Stimulated activated CD4-positive, alpha-beta T cell treated with anti-CD3 and anti-CD28 coated beads, TNF-alpha, amount 100 ng/mL, for 4 hours (primary cell): ENCODE results near the gene NECTIN3.

ENCODE experiments used
- DNase-seq, 3 experiments: peaks; one replicate each; pipeline ENCODE4 v3.0.0-alpha.2; 2020; ENCODE audit warnings: low read depth in 3 of 3

The NECTIN3 gene, protein sequence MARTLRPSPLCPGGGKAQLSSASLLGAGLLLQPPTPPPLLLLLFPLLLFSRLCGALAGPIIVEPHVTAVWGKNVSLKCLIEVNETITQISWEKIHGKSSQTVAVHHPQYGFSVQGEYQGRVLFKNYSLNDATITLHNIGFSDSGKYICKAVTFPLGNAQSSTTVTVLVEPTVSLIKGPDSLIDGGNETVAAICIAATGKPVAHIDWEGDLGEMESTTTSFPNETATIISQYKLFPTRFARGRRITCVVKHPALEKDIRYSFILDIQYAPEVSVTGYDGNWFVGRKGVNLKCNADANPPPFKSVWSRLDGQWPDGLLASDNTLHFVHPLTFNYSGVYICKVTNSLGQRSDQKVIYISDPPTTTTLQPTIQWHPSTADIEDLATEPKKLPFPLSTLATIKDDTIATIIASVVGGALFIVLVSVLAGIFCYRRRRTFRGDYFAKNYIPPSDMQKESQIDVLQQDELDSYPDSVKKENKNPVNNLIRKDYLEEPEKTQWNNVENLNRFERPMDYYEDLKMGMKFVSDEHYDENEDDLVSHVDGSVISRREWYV

GRCh38 chr3:111071257-111072030 lies at the start of gene NECTIN3:
Gene NECTIN3 (plus strand): TSS chr3:111071816. CDS start chr3:111072018, 202 bp downstream.
- peak; percentile 71 to 85 (median 77) for DNase-seq

- DNase-seq, result no peak
Observed at GRCh38 chr3:111027868-111028267, 43.7 kb upstream of the NECTIN3 start.

DNA sequence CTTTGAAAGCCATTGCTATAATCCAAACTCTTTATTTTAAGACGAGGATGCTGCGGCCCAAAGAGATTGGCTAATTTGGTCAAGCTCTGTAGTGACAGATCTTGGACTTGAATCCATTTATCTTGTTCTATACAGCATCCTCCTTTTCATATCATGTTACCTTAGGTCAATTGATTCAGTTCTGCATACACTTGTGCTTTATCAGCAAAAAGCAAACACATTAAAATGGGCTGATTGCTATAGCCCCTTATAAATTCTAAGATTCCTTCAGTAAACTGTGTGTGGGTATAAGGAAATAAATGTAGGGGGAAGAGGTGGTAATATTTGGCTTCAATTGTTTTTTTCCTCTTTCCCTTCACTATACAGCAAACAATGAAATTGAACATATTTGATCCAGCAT lies 40.1 kb upstream of the NECTIN3 start:
- DNase-seq, result no peak

GRCh38 chr3:111032677-111033076 lies 38.9 kb upstream of the NECTIN3 start:
- DNase-seq, result no peak

GRCh38 chr3:111033470-111034050 lies 38.1 kb upstream of the NECTIN3 start:
- no peak for DNase-seq

- DNase-seq, result no peak
Observed at GRCh38 chr3:111035316-111035715, 36.3 kb upstream of the NECTIN3 start.

DNA sequence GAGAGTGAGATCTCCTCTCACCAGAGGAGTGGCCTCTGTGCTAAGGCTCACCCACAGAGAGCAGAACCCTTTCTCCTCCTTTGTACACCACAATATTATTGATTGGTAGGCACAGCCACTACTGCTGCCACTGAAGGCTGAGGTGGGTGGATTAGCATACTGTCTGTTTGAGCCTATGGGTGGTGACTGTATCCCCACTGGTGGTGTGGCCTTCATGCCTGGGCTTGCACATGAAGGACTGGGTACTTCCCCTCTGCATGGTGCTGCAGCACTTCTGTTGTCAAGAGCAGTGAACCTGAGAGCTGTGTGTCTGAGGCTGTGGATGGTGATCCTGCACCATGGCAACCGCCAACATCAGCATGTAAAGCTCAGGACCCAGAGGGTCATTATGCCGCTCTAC lies 35.7 kb upstream of the NECTIN3 start:
- no peak for DNase-seq

DNA sequence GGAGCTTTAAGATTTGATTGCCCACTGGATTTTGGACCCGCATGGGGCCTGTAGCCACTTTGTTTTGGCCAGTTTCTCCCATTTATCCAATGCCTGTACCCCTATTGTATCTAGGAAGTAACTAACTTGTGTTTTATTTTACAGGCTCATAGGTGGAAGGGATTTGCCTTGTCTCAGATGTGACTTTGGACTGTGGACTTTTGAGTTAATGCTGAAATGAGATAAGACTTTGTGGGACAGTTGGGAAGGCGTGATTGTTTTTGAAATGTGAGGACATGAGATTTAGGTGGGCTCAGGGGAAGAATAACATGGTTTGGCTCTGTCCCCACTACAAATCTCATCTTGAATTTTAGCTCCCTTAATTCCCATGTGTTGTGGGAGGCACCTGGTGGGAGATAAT lies 30.7 kb upstream of the NECTIN3 start:
- DNase-seq, result no peak

GRCh38 chr3:111045564-111045963 lies 26.1 kb upstream of the NECTIN3 start:
- DNase-seq, result no peak

GRCh38 chr3:111047042-111047441 lies 24.6 kb upstream of the NECTIN3 start:
- DNase-seq, result no peak

DNA sequence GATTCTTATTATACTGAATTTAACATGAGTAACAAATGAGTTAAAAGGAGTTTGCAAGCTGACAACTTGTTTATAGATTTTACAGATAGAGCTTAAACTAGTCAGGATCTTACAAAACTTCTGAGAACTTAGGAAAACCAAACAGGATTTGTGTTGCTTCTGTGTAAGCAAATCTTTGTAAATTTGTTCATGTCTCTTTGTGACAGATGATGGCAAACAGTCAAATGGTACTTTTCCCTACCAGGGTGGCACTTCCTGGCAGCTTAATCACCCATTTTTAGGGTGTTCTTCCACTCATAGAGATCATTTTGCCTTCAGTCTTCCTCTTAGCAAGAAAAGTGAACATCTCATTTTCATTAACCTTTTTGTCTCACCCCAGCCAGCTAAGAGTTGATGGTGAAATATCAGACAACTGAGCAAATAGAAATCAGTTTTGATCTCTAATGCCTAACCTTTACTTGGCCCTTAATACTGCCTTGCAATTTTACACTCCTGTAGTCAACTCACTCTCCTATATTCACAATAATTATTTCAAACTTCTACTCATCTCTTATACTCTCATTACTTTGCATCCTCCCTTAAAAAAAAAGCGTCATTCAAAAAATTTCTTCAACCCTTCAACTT lies 23.7 kb upstream of the NECTIN3 start:
- DNase-seq, result no peak

GRCh38 chr3:111051354-111051753 lies 20.3 kb upstream of the NECTIN3 start:
- no peak for DNase-seq

DNA sequence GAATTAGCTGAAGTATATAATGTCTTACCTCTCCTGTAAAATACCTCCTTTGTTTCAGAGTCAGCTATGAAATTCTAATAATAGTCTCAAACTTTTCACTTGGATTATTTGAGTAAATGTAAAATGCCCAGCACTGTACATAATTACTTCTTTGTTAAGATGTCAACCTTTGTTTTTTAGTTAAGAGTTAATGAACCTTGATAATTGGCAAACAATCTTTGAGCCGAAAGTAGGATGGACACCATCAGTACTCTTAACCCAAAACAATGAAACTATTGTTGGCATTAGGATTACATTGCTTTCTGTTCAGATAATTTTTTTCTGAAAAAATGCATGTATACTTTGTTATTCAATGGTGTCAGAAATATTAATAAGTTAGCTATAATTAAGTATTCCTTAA lies 3.0 kb upstream of the NECTIN3 start:
- DNase-seq, result no peak

DNA sequence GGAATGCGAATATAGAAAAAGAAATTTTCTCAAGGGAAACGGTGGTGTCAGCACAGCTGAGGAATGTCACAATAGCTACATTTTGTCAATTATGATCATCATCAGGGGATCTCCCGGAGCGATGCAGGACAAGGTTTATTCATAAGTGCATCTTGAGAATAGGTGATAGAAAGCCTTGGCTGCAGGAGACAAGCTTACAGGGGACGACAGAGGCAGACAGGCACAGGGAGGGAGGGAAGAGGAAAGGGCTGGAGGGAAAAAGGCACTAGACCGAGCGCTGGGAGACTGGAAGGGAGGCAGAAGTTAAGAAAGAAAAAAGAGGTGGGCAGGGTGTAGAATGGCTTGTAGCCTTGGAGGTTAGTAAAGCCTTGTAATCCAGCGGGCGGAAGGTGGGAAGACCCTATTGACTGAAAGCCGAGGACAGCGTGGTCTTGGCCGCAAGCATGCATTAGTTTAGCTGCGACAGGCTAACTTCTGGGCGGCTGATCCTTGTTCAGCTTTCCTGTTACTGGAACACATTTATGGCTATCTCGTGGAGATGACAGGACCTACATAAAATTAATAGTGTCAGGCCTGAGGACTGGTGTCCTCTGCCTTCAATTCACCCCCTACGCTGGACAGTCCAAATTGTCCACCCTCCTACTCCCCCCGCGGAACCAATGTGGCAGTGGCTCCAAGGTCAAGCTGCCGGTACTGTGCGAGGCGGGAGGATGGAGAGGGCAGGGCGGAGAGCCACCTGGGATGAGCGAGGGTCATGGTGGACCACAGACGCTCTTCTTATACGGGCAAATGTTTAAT lies 1.4 kb upstream of the NECTIN3 start:
- no peak for DNase-seq

DNA sequence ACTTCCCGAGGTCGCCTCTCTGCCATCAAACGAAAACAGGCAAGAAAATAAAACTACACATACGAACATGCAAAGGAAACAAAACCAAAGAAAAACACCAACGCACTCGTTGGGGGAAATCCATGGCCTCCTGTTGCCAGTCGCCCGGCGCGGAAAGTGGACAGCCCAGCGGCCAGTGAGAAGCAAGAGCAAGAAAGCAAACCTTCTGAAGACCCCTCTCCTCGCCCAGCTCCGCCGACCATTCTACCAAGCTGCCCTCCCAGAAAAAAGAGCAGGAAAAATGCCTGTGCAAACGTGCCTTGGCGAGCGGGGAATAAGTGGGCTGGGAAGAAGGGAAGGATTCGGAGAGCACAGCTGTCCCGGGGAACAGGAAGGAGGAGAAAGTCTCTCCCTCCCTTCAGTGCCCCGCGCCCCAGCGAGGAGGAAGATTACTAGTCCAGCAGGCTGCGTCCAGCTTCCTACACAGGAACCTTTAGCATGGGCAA lies 802 bp upstream of the NECTIN3 start:
- DNase-seq, result peak in 1 of 3 experiments; percentile 7

DNA sequence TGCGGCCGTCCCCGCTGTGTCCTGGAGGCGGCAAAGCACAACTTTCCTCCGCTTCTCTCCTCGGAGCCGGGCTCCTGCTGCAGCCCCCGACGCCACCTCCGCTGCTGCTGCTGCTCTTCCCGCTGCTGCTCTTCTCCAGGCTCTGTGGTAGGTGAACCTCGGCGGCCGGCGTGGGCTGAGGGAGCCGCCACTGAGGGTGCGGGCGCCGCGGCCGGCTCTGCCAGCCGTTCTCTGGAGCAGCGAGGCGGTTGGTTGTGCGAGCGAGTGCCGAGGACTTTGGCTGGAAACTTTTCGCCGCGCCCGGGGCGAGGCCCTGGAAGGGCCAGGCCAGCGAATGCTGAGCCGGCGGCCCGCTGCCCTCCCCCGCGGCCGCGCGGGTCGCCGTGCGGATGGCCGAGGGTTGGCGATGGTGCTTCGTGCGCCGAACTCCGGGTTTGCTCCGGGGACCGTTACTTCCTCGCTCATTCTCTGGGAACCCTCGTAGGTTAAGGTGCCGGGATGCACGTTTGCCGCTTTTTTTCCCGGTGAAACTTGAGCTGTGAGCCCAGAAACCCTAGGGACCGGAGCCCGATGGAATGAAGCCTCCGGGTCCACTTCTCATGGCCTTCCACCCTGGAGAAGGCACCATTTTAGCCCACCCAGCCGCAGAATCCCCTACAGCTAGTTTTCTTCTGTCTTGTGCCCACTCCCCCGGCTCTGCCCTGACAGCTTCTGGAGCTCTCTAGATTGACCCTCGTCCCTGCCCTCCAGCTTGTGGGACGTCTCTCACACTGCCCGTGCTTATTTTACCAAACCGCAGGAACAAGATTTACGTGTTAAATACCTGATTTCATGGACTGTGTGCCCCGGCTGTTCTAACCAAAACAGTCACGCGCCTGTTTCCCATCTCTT lies 660 bp downstream of the NECTIN3 start:
- DNase-seq, result peak in 1 of 3 experiments; percentile 12

DNA sequence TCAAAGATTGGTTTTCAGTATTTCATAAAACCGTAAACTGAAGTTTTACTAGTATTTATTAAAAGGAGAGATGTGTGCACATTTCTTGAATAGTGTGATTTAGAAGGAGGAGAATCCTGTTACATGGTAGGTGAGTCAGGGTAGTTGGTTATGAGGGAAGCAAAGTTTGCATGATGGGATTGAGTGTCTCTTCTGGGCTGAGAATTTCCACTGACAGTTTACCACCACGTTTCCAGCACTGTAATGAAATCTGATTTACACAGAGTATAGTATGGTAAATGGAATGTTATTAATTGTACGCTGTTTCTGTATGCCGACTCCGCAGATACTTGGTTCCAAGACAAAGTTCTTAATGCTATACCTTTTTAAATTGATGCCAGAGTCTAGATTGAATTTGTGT lies 1.6 kb downstream of the NECTIN3 start:
- no peak for DNase-seq

DNA sequence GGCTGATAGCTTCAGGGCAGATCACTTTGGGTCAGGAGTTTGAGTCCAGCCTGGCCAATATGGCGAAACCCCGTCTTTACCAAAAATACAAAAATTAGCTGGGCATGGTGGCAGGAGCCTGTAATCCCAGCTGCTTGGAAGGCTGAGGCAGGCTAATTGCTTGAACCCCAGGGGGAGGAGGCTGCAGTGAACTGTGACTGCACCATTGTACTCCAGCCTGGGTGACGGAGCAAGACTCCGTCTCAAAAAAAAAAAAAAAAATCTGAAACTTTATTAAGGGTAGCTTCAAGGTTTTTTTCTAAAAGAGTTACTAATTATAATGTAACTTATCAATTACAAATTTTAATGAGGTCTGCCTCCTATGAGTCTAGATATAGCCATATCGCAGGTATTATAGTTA lies 5.1 kb downstream of the NECTIN3 start:
- DNase-seq, result no peak

- no peak for DNase-seq
Observed at GRCh38 chr3:111077369-111077768, 5.8 kb downstream of the NECTIN3 start.

DNA sequence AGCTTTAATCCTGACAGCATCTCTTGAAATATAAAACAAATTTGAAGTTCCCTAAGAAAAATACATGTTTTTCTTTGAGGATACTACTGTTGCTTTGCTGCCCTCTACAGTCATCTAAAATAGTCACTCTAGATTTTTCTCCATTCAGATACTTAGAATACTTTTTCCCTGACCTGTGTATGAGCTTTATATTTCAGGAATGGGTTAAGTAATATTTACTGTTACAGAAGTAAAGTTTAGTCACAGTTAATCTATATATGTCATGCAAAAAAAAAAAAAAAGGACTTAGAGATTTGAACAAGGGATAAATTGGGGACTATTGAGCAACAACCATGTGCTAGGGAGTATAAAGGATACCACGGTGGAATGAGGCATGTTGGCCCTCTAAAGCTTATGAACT lies 8.8 kb downstream of the NECTIN3 start:
- no peak for DNase-seq
